ENCODE measurements around the gene CEACAM6.
A peak's percentile ranks its signal among the peaks of the same experiment; 100 is the strongest.

CEACAM6 gene

DNA sequence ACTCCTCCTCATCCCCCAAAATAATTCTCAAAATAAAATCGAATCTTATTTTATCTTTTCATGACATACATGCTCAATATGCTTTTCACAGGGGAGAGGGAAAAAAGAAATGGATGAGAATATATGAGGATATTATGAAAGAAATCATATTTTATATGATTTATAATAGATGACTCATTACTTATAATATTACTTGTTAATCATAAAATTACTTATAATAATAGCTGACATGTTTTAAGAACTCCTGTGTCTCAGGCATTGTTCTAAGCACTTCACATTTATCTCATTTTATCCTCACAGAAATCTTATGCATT lies 38.0 kb downstream of the CEACAM6 start:
- Histone ChIP-seq H3K4me2 (ENCODE audit: insufficient read depth, low read length) (no peak overlapping the region), H2AFZ (ENCODE audit: low read depth, low read length) (no peak overlapping the region), H3K9me3 (ENCODE audit: insufficient read depth, low read length, severe bottlenecking) (no peaks in the 10 kb centered on the region), H3K36me3 (ENCODE audit: insufficient read depth, low read length) (no peaks in the 10 kb centered on the region), H4K20me1 (ENCODE audit: insufficient read depth, low read length) (no peaks in the 10 kb centered on the region), H3K4me3 (ENCODE audit: low read depth in 1 of 2, low read length in 2 of 2) (no peak overlapping the region), H3K27ac (ENCODE audit: low read length) (no peak overlapping the region), H3K9ac (ENCODE audit: low read depth, low read length) (no peak overlapping the region), H3K4me1 (ENCODE audit: insufficient read depth, low read length) (no peaks in the 10 kb centered on the region), H3K79me2 (ENCODE audit: insufficient read depth, low read length) (no peaks in the 10 kb centered on the region), H3K27me3 (ENCODE audit: insufficient read depth, low read length, poor library complexity) (peaks cover 16% of the 10 kb centered on the region)
- ATAC-seq (ENCODE audit: insufficient read depth, low read depth) (no peak), DNase-seq (no peak)
- no peak for TF ChIP-seq EZH2 (IDR thresholded peaks at IDR 0.05; ENCODE audit: borderline replicate concordance, low read depth, low read length, severe bottlenecking)
- TF ChIP-seq, protein P1, sequence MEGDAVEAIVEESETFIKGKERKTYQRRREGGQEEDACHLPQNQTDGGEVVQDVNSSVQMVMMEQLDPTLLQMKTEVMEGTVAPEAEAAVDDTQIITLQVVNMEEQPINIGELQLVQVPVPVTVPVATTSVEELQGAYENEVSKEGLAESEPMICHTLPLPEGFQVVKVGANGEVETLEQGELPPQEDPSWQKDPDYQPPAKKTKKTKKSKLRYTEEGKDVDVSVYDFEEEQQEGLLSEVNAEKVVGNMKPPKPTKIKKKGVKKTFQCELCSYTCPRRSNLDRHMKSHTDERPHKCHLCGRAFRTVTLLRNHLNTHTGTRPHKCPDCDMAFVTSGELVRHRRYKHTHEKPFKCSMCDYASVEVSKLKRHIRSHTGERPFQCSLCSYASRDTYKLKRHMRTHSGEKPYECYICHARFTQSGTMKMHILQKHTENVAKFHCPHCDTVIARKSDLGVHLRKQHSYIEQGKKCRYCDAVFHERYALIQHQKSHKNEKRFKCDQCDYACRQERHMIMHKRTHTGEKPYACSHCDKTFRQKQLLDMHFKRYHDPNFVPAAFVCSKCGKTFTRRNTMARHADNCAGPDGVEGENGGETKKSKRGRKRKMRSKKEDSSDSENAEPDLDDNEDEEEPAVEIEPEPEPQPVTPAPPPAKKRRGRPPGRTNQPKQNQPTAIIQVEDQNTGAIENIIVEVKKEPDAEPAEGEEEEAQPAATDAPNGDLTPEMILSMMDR (IDR thresholded peaks at IDR 0.05; ENCODE audit: borderline replicate concordance, extremely low read depth, low read length, poor library complexity, severe bottlenecking): no peak

DNA sequence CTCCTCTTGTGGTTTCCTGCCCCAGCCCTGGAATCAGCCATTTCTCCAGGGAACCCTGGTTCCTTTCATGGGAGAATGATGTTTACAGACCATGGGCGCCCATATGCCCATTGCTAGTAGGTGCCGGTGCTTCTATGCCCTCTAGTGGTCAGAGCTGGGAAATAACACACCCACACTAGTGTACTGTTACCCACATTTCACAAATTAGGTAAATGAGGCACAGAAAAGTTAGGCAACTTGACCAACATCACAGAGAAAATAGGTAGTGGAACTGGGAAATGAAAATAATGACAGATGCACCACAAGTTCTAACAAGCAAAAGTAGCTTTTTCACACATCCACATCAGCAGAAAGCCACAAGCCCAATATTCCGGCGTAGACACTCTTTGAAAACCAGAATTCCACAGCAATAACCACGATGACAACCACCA lies 39.7 kb downstream of the CEACAM6 start:
- Histone ChIP-seq H3K4me1 (ENCODE audit: insufficient read depth, low read length) (no peaks in the 10 kb centered on the region), H3K9me3 (ENCODE audit: insufficient read depth, low read length, severe bottlenecking) (no peaks in the 10 kb centered on the region), H3K27ac (ENCODE audit: low read length) (no peak overlapping the region), H3K4me2 (ENCODE audit: insufficient read depth, low read length) (no peak overlapping the region), H3K27me3 (ENCODE audit: insufficient read depth, low read length, poor library complexity) (peaks cover 19% of the 10 kb centered on the region), H3K36me3 (ENCODE audit: insufficient read depth, low read length) (no peaks in the 10 kb centered on the region), H3K4me3 (ENCODE audit: low read depth in 1 of 2, low read length in 2 of 2) (no peak overlapping the region), H2AFZ (ENCODE audit: low read depth, low read length) (no peak overlapping the region), H3K79me2 (ENCODE audit: insufficient read depth, low read length) (no peaks in the 10 kb centered on the region), H4K20me1 (ENCODE audit: insufficient read depth, low read length) (no peaks in the 10 kb centered on the region), H3K9ac (ENCODE audit: low read depth, low read length) (no peak overlapping the region)
- DNase-seq: peak; percentile 66
- TF ChIP-seq, protein P1 (IDR thresholded peaks at IDR 0.05; ENCODE audit: borderline replicate concordance, extremely low read depth, low read length, poor library complexity, severe bottlenecking): peak; percentile 84
- no peak for TF ChIP-seq EZH2 (IDR thresholded peaks at IDR 0.05; ENCODE audit: borderline replicate concordance, low read depth, low read length, severe bottlenecking)
- peak; percentile 95 for ATAC-seq (ENCODE audit: insufficient read depth, low read depth)

DNA sequence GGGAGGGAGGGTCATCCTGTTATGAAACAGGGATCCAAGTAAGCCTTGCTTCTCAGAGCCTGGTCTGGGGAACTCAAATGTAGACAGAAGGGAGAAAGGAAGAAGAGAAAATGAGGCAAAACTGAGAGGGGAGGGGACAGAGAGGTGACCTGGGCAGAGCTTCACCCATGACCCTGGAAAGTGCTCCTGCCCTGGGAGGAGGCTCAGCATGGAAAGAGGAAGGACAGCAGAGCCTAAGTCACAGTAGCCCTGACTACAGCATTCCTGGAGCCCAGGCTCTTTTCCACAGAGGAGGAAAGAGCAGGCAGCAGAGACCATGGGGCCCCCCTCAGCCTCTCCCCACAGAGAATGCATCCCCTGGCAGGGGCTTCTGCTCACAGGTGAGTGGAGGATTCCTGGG lies 41.0 kb downstream of the CEACAM6 start, which contains the start of gene CEACAM3:
TSS of gene CEACAM3 (plus strand) at position 226 of the 400 bp plus-strand sequence. CDS start at position 317, 91 bp downstream.
- H3K36me3 ChIP-seq (ENCODE audit: insufficient read depth, low read length): no peaks in the 10 kb centered on the region
- no peaks in the 10 kb centered on the region for H3K79me2 ChIP-seq (ENCODE audit: insufficient read depth, low read length)
- no peaks in the 10 kb centered on the region for H4K20me1 ChIP-seq (ENCODE audit: insufficient read depth, low read length)
- ATAC-seq (ENCODE audit: insufficient read depth, low read depth) (no peak), DNase-seq (no peak)
- H3K4me3 ChIP-seq (ENCODE audit: low read depth in 1 of 2, low read length in 2 of 2): no peak within 1 kb of the TSS
- no peak within 1 kb of the TSS for H3K4me2 ChIP-seq (ENCODE audit: insufficient read depth, low read length)
- no peaks in the 10 kb centered on the region for H3K9me3 ChIP-seq (ENCODE audit: insufficient read depth, low read length, severe bottlenecking)
- H3K9ac ChIP-seq (ENCODE audit: low read depth, low read length): no peak within 1 kb of the TSS
- no peak within 1 kb of the TSS for H2AFZ ChIP-seq (ENCODE audit: low read depth, low read length)
- H3K4me1 ChIP-seq (ENCODE audit: insufficient read depth, low read length): no peaks in the 10 kb centered on the region
- no peak for TF ChIP-seq EZH2 (IDR thresholded peaks at IDR 0.05; ENCODE audit: borderline replicate concordance, low read depth, low read length, severe bottlenecking)
- TF ChIP-seq, protein P1 (IDR thresholded peaks at IDR 0.05; ENCODE audit: borderline replicate concordance, extremely low read depth, low read length, poor library complexity, severe bottlenecking): no peak
- H3K27me3 ChIP-seq (ENCODE audit: insufficient read depth, low read length, poor library complexity): peaks cover 22% of the 10 kb centered on the region
- H3K27ac ChIP-seq (ENCODE audit: low read length): no peak within 1 kb of the TSS

- no peaks in the 10 kb centered on the region for H4K20me1 ChIP-seq (ENCODE audit: insufficient read depth, low read length)
- H3K27ac ChIP-seq (ENCODE audit: low read length): no peak overlapping the region
- H3K9me3 ChIP-seq (ENCODE audit: insufficient read depth, low read length, severe bottlenecking): no peaks in the 10 kb centered on the region
- no peak for DNase-seq
- no peak overlapping the region for H3K9ac ChIP-seq (ENCODE audit: low read depth, low read length)
- no peak overlapping the region for H3K4me2 ChIP-seq (ENCODE audit: insufficient read depth, low read length)
- no peaks in the 10 kb centered on the region for H3K79me2 ChIP-seq (ENCODE audit: insufficient read depth, low read length)
- no peak for ATAC-seq (ENCODE audit: insufficient read depth, low read depth)
- no peak overlapping the region for H2AFZ ChIP-seq (ENCODE audit: low read depth, low read length)
- H3K27me3 ChIP-seq (ENCODE audit: insufficient read depth, low read length, poor library complexity): peaks cover 27% of the 10 kb centered on the region
- no peak for TF ChIP-seq EZH2 (IDR thresholded peaks at IDR 0.05; ENCODE audit: borderline replicate concordance, low read depth, low read length, severe bottlenecking)
- TF ChIP-seq, protein P1 (IDR thresholded peaks at IDR 0.05; ENCODE audit: borderline replicate concordance, extremely low read depth, low read length, poor library complexity, severe bottlenecking): no peak
- no peaks in the 10 kb centered on the region for H3K36me3 ChIP-seq (ENCODE audit: insufficient read depth, low read length)
- no peak overlapping the region for H3K4me3 ChIP-seq (ENCODE audit: low read depth in 1 of 2, low read length in 2 of 2)
- no peaks in the 10 kb centered on the region for H3K4me1 ChIP-seq (ENCODE audit: insufficient read depth, low read length)
Measured at GRCh38 chr19:41796901-41797300, 41.6 kb downstream of the CEACAM6 start.

All from DND-41 (cell line).